GM23248 (cell line): ENCODE measurements around the gene EEF2K.
"Not testable (repeated sequence)": the region's sequence is repeated elsewhere in the genome, so short reads cannot be mapped to it uniquely, and the experiment has no call there.

Experiments used
- EZH2 ChIP-seq: fragments of 200-600 bp; sonication (generic); IDR thresholded peaks from 2 replicates; pipeline ENCODE4 v1.6.1; 2018; ENCODE audit warnings: antibody characterized with exemption, mild to moderate bottlenecking; ENCODE audit not compliant: insufficient read depth, poor library complexity, severe bottlenecking
- EZH2phosphoT487 ChIP-seq: fragments of 200-600 bp; sonication (generic); IDR thresholded peaks from 2 replicates; pipeline ENCODE4 v1.6.1; 2018; ENCODE audit warnings: antibody characterized with exemption, moderate library complexity, mild to moderate bottlenecking, low read depth; ENCODE audit not compliant: insufficient read depth

GRCh38 chr16:22172642-22173041 lies 33.4 kb upstream of the EEF2K start:
- not testable (repeated sequence) for TF ChIP-seq EZH2, EZH2phosphoT487
